ENCODE measurements around the gene KLF11. TPM values are rescaled to one million over a fixed set of nuclear protein-coding genes. Genes with fewer than 3 reads are reported as not detected.

Gene KLF11
- total and polyA plus RNA-seq, 2 experiments from 2014 or later = 10.2 to 11.3 TPM

DNA sequence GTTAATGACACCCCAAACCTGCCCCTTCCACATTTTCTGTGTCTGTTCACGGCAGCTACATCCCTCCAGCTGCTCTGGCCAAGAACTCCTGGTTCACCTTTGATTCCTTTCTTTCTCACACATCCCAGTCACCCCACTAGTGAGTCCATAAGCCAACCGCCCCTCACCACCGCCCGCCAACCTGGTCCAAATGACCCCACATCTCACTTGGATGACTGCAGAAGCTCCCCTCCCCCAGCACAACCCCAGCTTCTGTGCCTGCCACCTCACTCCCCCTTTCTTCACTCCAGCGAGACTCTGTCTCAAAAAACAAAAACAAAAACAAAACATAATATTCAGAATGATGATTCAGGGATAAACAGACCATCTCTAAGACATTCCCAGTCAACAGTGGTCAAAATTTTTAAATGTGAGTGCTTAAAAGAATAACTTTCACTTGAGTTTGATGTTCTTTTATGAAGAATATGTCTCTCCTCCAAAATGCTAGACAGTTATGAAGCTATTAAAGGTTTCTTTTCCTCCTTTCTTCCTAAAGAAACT is 33.7 kb downstream of the KLF11 start:
- DNase-seq (ENCODE audit: low spot score) = peak; percentile 6

DNA sequence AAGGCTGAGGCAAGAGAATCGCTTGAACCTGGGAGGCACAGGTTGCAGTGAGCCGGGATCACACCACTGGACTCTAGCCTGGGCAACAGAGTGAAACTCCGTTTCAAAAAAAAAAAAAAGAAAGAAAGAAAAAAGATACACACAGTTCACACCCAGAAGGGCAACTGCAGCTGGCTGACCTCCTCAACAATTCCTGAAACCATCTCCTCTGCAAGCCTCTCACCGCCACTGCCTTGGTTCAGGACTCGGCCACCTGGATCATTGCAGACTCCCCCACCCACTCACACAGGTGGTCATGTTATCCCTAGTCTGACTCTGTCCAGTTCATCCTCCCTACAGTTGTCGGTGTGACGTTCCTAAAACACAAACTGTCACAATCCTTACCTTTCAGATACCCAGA is 34.7 kb downstream of the KLF11 start:
- H3K36me3 ChIP-seq (replicated peaks; ENCODE audit: insufficient read depth, low read depth) = no peaks in the 10 kb centered on the region
- no peak overlapping the region for H3K4me2 ChIP-seq
- no peaks in the 10 kb centered on the region for H4K20me1 ChIP-seq (ENCODE audit: insufficient read depth, poor library complexity, severe bottlenecking)
- no peak overlapping the region for H3K4me3 ChIP-seq
- peaks cover 5% of the 10 kb centered on the region for H3K4me1 ChIP-seq (ENCODE audit: insufficient read depth)
- no peak overlapping the region for H2AFZ ChIP-seq
- H3K27me3 ChIP-seq = peaks cover 63% of the 10 kb centered on the region
- H3K79me2 ChIP-seq = no peaks in the 10 kb centered on the region
- no peak for DNase-seq (ENCODE audit: low spot score)
- H3K9me3 ChIP-seq (ENCODE audit: low read depth) = no peaks in the 10 kb centered on the region
- WGBS (ENCODE audit: low lambda C conversion rate, missing lambda C conversion rate) = 92% methylated on average over 7 of the region's 7 CpGs
- no peak for TF ChIP-seq EZH2phosphoT487 (IDR thresholded peaks at IDR 0.05; ENCODE audit: low read depth, severe bottlenecking, unreplicated experiment)
- no peak for TF ChIP-seq EZH2 (IDR thresholded peaks at IDR 0.05; ENCODE audit: borderline replicate concordance)
- TF ChIP-seq, protein P1, sequence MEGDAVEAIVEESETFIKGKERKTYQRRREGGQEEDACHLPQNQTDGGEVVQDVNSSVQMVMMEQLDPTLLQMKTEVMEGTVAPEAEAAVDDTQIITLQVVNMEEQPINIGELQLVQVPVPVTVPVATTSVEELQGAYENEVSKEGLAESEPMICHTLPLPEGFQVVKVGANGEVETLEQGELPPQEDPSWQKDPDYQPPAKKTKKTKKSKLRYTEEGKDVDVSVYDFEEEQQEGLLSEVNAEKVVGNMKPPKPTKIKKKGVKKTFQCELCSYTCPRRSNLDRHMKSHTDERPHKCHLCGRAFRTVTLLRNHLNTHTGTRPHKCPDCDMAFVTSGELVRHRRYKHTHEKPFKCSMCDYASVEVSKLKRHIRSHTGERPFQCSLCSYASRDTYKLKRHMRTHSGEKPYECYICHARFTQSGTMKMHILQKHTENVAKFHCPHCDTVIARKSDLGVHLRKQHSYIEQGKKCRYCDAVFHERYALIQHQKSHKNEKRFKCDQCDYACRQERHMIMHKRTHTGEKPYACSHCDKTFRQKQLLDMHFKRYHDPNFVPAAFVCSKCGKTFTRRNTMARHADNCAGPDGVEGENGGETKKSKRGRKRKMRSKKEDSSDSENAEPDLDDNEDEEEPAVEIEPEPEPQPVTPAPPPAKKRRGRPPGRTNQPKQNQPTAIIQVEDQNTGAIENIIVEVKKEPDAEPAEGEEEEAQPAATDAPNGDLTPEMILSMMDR (IDR thresholded peaks at IDR 0.05; ENCODE audit: poor library complexity) = no peak
- H3K9me2 ChIP-seq (replicated peaks; ENCODE audit: insufficient read depth) = no peaks in the 10 kb centered on the region
- no peak overlapping the region for H3K27ac ChIP-seq

More for the DNA sequence above, 33.7 kb downstream of the KLF11 start:
- H3K9me2 ChIP-seq (replicated peaks; ENCODE audit: insufficient read depth) = no peaks in the 10 kb centered on the region
- H3K79me2 ChIP-seq = no peaks in the 10 kb centered on the region
- H3K4me1 ChIP-seq (ENCODE audit: insufficient read depth) = peaks cover 5% of the 10 kb centered on the region
- H3K36me3 ChIP-seq (replicated peaks; ENCODE audit: insufficient read depth, low read depth) = no peaks in the 10 kb centered on the region
- H4K20me1 ChIP-seq (ENCODE audit: insufficient read depth, poor library complexity, severe bottlenecking) = no peaks in the 10 kb centered on the region
- no peak overlapping the region for H2AFZ ChIP-seq
- peaks cover 57% of the 10 kb centered on the region for H3K27me3 ChIP-seq
- no peaks in the 10 kb centered on the region for H3K9me3 ChIP-seq (ENCODE audit: low read depth)
- H3K27ac ChIP-seq = no peak overlapping the region
- no peak overlapping the region for H3K4me3 ChIP-seq
- 89% methylated on average over 5 of the region's 5 CpGs for WGBS (ENCODE audit: low lambda C conversion rate, missing lambda C conversion rate)
- no peak overlapping the region for H3K4me2 ChIP-seq
- TF ChIP-seq, protein P1 (IDR thresholded peaks at IDR 0.05; ENCODE audit: poor library complexity) = no peak
- TF ChIP-seq EZH2 (IDR thresholded peaks at IDR 0.05; ENCODE audit: borderline replicate concordance) = no peak

- H3K27me3 ChIP-seq = peaks cover 70% of the 10 kb centered on the region
- no peaks in the 10 kb centered on the region for H3K9me2 ChIP-seq (replicated peaks; ENCODE audit: insufficient read depth)
- H3K4me2 ChIP-seq = peak overlapping the region; percentile 93
- H4K20me1 ChIP-seq (ENCODE audit: insufficient read depth, poor library complexity, severe bottlenecking) = no peaks in the 10 kb centered on the region
- WGBS (ENCODE audit: low lambda C conversion rate, missing lambda C conversion rate) = 45% methylated on average over 12 of the region's 12 CpGs
- no peak overlapping the region for H2AFZ ChIP-seq
- no peak for DNase-seq (ENCODE audit: low spot score)
- H3K9me3 ChIP-seq (ENCODE audit: low read depth) = no peaks in the 10 kb centered on the region
- no peaks in the 10 kb centered on the region for H3K79me2 ChIP-seq
- no peaks in the 10 kb centered on the region for H3K36me3 ChIP-seq (replicated peaks; ENCODE audit: insufficient read depth, low read depth)
- TF ChIP-seq, protein P1 (IDR thresholded peaks at IDR 0.05; ENCODE audit: poor library complexity) = no peak
- H3K4me3 ChIP-seq = peak overlapping the region; percentile 71
- H3K27ac ChIP-seq = no peak overlapping the region
- peaks cover 5% of the 10 kb centered on the region for H3K4me1 ChIP-seq (ENCODE audit: insufficient read depth)
These were observed 35.4 kb downstream of the KLF11 start for GRCh38 chr2:10078704-10079265.

All from hepatocyte (in vitro differentiated cells).